H1 (cell line): Measurements from ENCODE around the gene RNU4-1. TPM values are rescaled to one million over a fixed set of nuclear protein-coding genes. Genes with fewer than 3 reads are reported as not detected.

ENCODE experiments used
- CTCF ChIA-PET: fragments of 300-600 bp; sonication (Branson Sonifier 250); formaldehyde crosslinking; loops from one replicate; lab custom pipeline; 2021; ENCODE audit not compliant: partially characterized antibody; lab: Charles Lee
- POLR2A ChIA-PET: fragments of 300-600 bp; sonication (Branson Sonifier 250); formaldehyde crosslinking; loops from one replicate; lab custom pipeline; 2021; ENCODE audit warnings: inconsistent platforms; ENCODE audit not compliant: partially characterized antibody; lab: Charles Lee
- DNase-seq, 2 experiments: peaks; one replicate each; pipeline versions ENCODE4 v3.0.0 to v3.0.0-alpha.2; 2010 to 2022; ENCODE audit warnings: low spot score in 2 of 2, low read depth in 1 of 2, mixed read lengths in 1 of 2
- FAIRE-seq: peaks from 2 replicates; lab custom pipeline; 2011; peaks lifted over from hg19 to GRCh38; lab: Jason Lieb, UNC
- H2AFZ ChIP-seq: 2 replicates; pipeline ENCODE4 v1.8.1; 2012; ENCODE audit warnings: low read length, inconsistent platforms
- H2AK5ac ChIP-seq: 2 replicates; pipeline ENCODE4 v1.6.1; 2013; ENCODE audit warnings: low read depth, low read length
- H2BK120ac ChIP-seq: replicated peaks from 2 replicates; pipeline ENCODE3; 2013; ENCODE audit warnings: low read depth, low read length, inconsistent platforms
- H2BK12ac ChIP-seq: 2 replicates; pipeline ENCODE4 v1.6.1; 2013; ENCODE audit warnings: low read depth, low read length
- H2BK15ac ChIP-seq: 2 replicates; pipeline ENCODE4 v1.6.1; 2013; ENCODE audit warnings: low read length
- H2BK20ac ChIP-seq: 2 replicates; pipeline ENCODE4 v1.6.1; 2013; ENCODE audit warnings: low read length
- H2BK5ac ChIP-seq: 2 replicates; pipeline ENCODE4 v1.6.1; 2013; ENCODE audit warnings: low read depth, low read length
- H3K14ac ChIP-seq: 2 replicates; pipeline ENCODE4 v1.6.1; 2013; ENCODE audit warnings: inconsistent platforms; ENCODE audit not compliant: insufficient read length
- H3K18ac ChIP-seq: 2 replicates; pipeline ENCODE4 v1.6.1; 2013; ENCODE audit warnings: low read length; ENCODE audit errors: extremely low read depth
- H3K23ac ChIP-seq: 2 replicates; pipeline ENCODE4 v1.6.1; 2013; ENCODE audit warnings: inconsistent platforms; ENCODE audit not compliant: insufficient read length
- H3K23me2 ChIP-seq: 2 replicates; pipeline ENCODE4 v1.6.1; 2013; ENCODE audit warnings: low read depth, low read length
- H3K27ac ChIP-seq: 2 replicates; pipeline ENCODE4 v1.6.1; 2011; ENCODE audit warnings: low read depth, low read length, inconsistent platforms
- H3K27me3 ChIP-seq, 4 experiments: replicated peaks in 1 of 4; 1 replicate in 1 of 4; 2 replicates in 3 of 4; pipeline versions ENCODE4 v1.6.1 to v1.8.1; 2011 to 2013; ENCODE audit warnings: low read length in 3 of 4, mild to moderate bottlenecking in 3 of 4, inconsistent platforms in 2 of 4, mixed read lengths in 2 of 4, moderate library complexity in 1 of 4; ENCODE audit not compliant: control insufficient read depth in 3 of 4, insufficient read depth in 3 of 4; ENCODE audit errors: extremely low read depth in 1 of 4
- H3K36me3 ChIP-seq, 4 experiments: 2 replicates each; pipeline versions ENCODE4 v1.6.1 to v1.8.1; 2011 to 2013; ENCODE audit warnings: mild to moderate bottlenecking in 4 of 4, low read length in 3 of 4, moderate library complexity in 2 of 4, control low read depth in 1 of 4, inconsistent platforms in 1 of 4; ENCODE audit not compliant: insufficient read depth in 4 of 4, control insufficient read depth in 2 of 4
- H3K4ac ChIP-seq: replicated peaks from 2 replicates; pipeline ENCODE3; 2013; ENCODE audit warnings: low read length, low read depth, mixed read lengths, inconsistent platforms; ENCODE audit not compliant: insufficient read length
- H3K4me1 ChIP-seq, 4 experiments: replicated peaks in 1 of 4; 1 replicate in 1 of 4; 2 replicates in 3 of 4; pipeline versions ENCODE4 v1.6.1 to v1.8.1; 2011 to 2013; ENCODE audit warnings: low read length in 3 of 4, inconsistent platforms in 2 of 4, mixed read lengths in 1 of 4; ENCODE audit not compliant: insufficient read depth in 4 of 4, control insufficient read depth in 3 of 4
- H3K4me2 ChIP-seq, 2 experiments: 2 replicates each; pipeline versions ENCODE4 v1.6.1 to v1.8.1; 2011 to 2013; ENCODE audit warnings: low read depth in 2 of 2, low read length in 2 of 2, control low read depth in 1 of 2, inconsistent platforms in 1 of 2, mild to moderate bottlenecking in 1 of 2; ENCODE audit not compliant: insufficient read depth in 1 of 2
- H3K4me3 ChIP-seq, 4 experiments: fragments of 200-600, 300-600 bp in 1 of 4; sonication (generic), shearing (Covaris generic), sonication (Bioruptor Twin) in 1 of 4; 2 replicates each; pipeline versions ENCODE4 v1.5.1 to v1.8.1; 2011 to 2016; ENCODE audit warnings: low read length in 4 of 4, low read depth in 3 of 4, control low read depth in 2 of 4, inconsistent platforms in 2 of 4, mild to moderate bottlenecking in 2 of 4, mixed read lengths in 1 of 4, moderate library complexity in 1 of 4; ENCODE audit not compliant: insufficient read depth in 2 of 4; ENCODE audit errors: extremely low read depth in 1 of 4
- H3K56ac ChIP-seq: replicated peaks from 2 replicates; pipeline ENCODE3; 2013; ENCODE audit warnings: low read depth, mild to moderate bottlenecking, mixed read lengths, low read length, inconsistent platforms; ENCODE audit not compliant: insufficient read length
- H3K79me1 ChIP-seq: 2 replicates; pipeline ENCODE4 v1.6.1; 2013; ENCODE audit warnings: low read depth, low read length, control low read depth
- H3K79me2 ChIP-seq, 2 experiments: 2 replicates each; pipeline versions ENCODE4 v1.6.1 to v1.8.1; 2012 to 2013; ENCODE audit warnings: low read length in 2 of 2, mild to moderate bottlenecking in 2 of 2, inconsistent platforms in 1 of 2; ENCODE audit not compliant: insufficient read depth in 2 of 2, control insufficient read depth in 1 of 2
- H3K9ac ChIP-seq, 4 experiments: replicated peaks in 1 of 4; 1 replicate in 1 of 4; 2 replicates in 3 of 4; pipeline versions ENCODE4 v1.6.1 to v1.8.1; 2011 to 2013; ENCODE audit warnings: low read depth in 3 of 4, low read length in 3 of 4, control low read depth in 2 of 4, mild to moderate bottlenecking in 2 of 4, moderate library complexity in 2 of 4, inconsistent platforms in 1 of 4; ENCODE audit errors: extremely low read depth in 1 of 4
- H3K9me3 ChIP-seq, 2 experiments: 2 replicates each; pipeline versions ENCODE4 v1.6.1 to v1.8.1; 2012 to 2013; ENCODE audit warnings: mild to moderate bottlenecking in 2 of 2, moderate library complexity in 2 of 2, control low read depth in 1 of 2, inconsistent platforms in 1 of 2, low read depth in 1 of 2, low read length in 1 of 2, mixed read lengths in 1 of 2; ENCODE audit not compliant: insufficient read depth in 2 of 2
- H4K20me1 ChIP-seq, 2 experiments: replicated peaks in 1 of 2; 2 replicates each; pipeline versions ENCODE3 to v1.8.1; 2011 to 2013; ENCODE audit warnings: inconsistent platforms in 2 of 2, low read length in 2 of 2, mild to moderate bottlenecking in 1 of 2; ENCODE audit not compliant: insufficient read depth in 2 of 2, control insufficient read depth in 1 of 2
- H4K5ac ChIP-seq: 2 replicates; pipeline ENCODE4 v1.6.1; 2013; ENCODE audit warnings: low read length, low read depth, mixed read lengths, inconsistent platforms; ENCODE audit not compliant: insufficient read length
- H4K8ac ChIP-seq: 2 replicates; pipeline ENCODE4 v1.8.0; 2013; ENCODE audit warnings: mild to moderate bottlenecking, moderate library complexity, low read length, inconsistent platforms; ENCODE audit not compliant: insufficient read depth; ENCODE audit errors: extremely low read depth
- H4K91ac ChIP-seq: replicated peaks from 2 replicates; pipeline ENCODE3; 2013; ENCODE audit warnings: low read length, mixed read lengths, inconsistent platforms; ENCODE audit not compliant: insufficient read length
- BCL11A ChIP-seq, 2 experiments: IDR thresholded peaks; one replicate each; pipeline ENCODE4 v1.6.1; 2011; ENCODE audit warnings: low read depth in 2 of 2, low read length in 2 of 2, mild to moderate bottlenecking in 2 of 2
- CHD1 ChIP-seq: IDR thresholded peaks from 2 replicates; pipeline ENCODE4 v1.6.1; 2012; ENCODE audit warnings: low read depth, low read length, improper control_type of control experiment
- EP300 ChIP-seq, 2 experiments: IDR thresholded peaks; 1 replicate in 1 of 2; 2 replicates in 1 of 2; pipeline ENCODE4 v1.6.1; 2011 to 2012; ENCODE audit warnings: low read depth in 2 of 2, low read length in 2 of 2, mild to moderate bottlenecking in 2 of 2, borderline replicate concordance in 1 of 2, inconsistent platforms in 1 of 2, moderate library complexity in 1 of 2
- KDM4A ChIP-seq: IDR thresholded peaks from one replicate; pipeline ENCODE4 v1.7.1; 2012; ENCODE audit warnings: low read depth, mild to moderate bottlenecking, moderate library complexity, low read length, inconsistent platforms; ENCODE audit not compliant: severe bottlenecking
- PHF8 ChIP-seq: fragments of 200-600 bp; sonication (generic); conservative IDR thresholded peaks from 2 replicates; pipeline ENCODE4 v1.7.1; 2012; ENCODE audit warnings: low read depth, mild to moderate bottlenecking, inconsistent platforms, low read length, moderate library complexity
- POU5F1 ChIP-seq: IDR thresholded peaks from 2 replicates; pipeline ENCODE4 v1.6.1; 2011; ENCODE audit warnings: low read depth, mild to moderate bottlenecking, low read length, moderate library complexity
- RAD21 ChIP-seq, 2 experiments: IDR thresholded peaks in 1 of 2; conservative IDR thresholded peaks in 1 of 2; 2 replicates each; pipeline ENCODE4 v1.6.1; 2011; ENCODE audit warnings: low read depth in 2 of 2, low read length in 2 of 2, improper control_type of control experiment in 1 of 2, inconsistent platforms in 1 of 2, mild to moderate bottlenecking in 1 of 2, moderate library complexity in 1 of 2
- TBP ChIP-seq: IDR thresholded peaks from 2 replicates; pipeline ENCODE4 v1.6.1; 2011; ENCODE audit warnings: low read depth, low read length, improper control_type of control experiment
- WGBS, 2 experiments: shearing (Covaris generic) in 1 of 2; methylation state at CpG; one replicate each; pipeline versions ENCODE4 v1.1.6 to v1.1.7; 2013 to 2015; ENCODE audit warnings: low lambda C conversion rate in 2 of 2, mixed read lengths in 2 of 2, inconsistent platforms in 1 of 2, low coverage in 1 of 2, missing lambda C conversion rate in 1 of 2; ENCODE audit not compliant: insufficient replicate concordance in 2 of 2, insufficient coverage in 1 of 2, insufficient read length in 1 of 2; ENCODE audit errors: extremely low coverage in 1 of 2, missing lambda C conversion rate in 1 of 2; 5-methylcytosine and 5-hydroxymethylcytosine counted together
- polyA plus RNA-seq, 7 experiments: library from polyadenylated mRNA; depleted of rRNA in 3 of 7; stranded (reverse) in 5 of 7; unstranded in 2 of 7; fragments of >200 nt in 5 of 7; fragments of 200-250 nt in 2 of 7; gene quantifications; 1 replicate in 5 of 7; 2 replicates in 1 of 7; 4 replicates in 1 of 7; pipeline versions ENCODE4 v1.2.1 to v1.2.3, GENCODE V29; 2011 to 2013; ENCODE audit warnings: missing spikeins in 2 of 7, mixed read lengths in 2 of 7
- total RNA-seq: library from RNA; stranded (reverse); fragmentation: NEBNext Ultra II Directional; extraction: Animal tissue kit (Norgen Biotek cat#: 25700); gene quantifications from 2 replicates; pipeline ENCODE4 v1.2.1, GENCODE V29; 2021
- TF ChIP-seq, protein P1 (sequence below): IDR thresholded peaks from 2 replicates; pipeline ENCODE4 v1.6.1; 2011; ENCODE audit warnings: low read depth, mild to moderate bottlenecking, low read length; ENCODE audit not compliant: insufficient read depth

The RNU4-1 gene
- total and polyA plus RNA-seq, 2 of the 8 experiments (the other 6 are each of a cell fraction or from before 2014, with no cell fraction given), result under 0.01 to 1,424 TPM

GRCh38 chr12:120301962-120302815 lies 9.2 kb upstream of the RNU4-1 start, which contains the start of gene SIRT4:
Gene SIRT4, plus strand, starts transcription at chr12:120302321. Its CDS starts 1,241 bp downstream, at chr12:120303562.
- Histone ChIP-seq H2AFZ (peak within 1 kb of the TSS; percentile 100), H3K14ac (no peak within 1 kb of the TSS), H2BK120ac (no peak within 1 kb of the TSS), H3K27ac (peak within 1 kb of the TSS; percentile 84), H3K4me1 (no peaks in the 10 kb centered on the region), H4K5ac (no peak within 1 kb of the TSS), H3K79me1 (no peaks in the 10 kb centered on the region), H2AK5ac (no peak within 1 kb of the TSS), H2BK5ac (peak within 1 kb of the TSS; percentile 41; the same call in 1 of the 2 replicates), H3K18ac (peak within 1 kb of the TSS; percentile 64; the same call in 1 of the 2 replicates), H3K23ac (no peak within 1 kb of the TSS), H3K36me3 (no peaks in the 10 kb centered on the region), H4K8ac (no peak within 1 kb of the TSS), H2BK15ac (no peak within 1 kb of the TSS), H3K4ac (no peak within 1 kb of the TSS), H3K56ac (no peak within 1 kb of the TSS), H3K23me2 (peaks cover 5% of the 10 kb centered on the region), H3K4me3 (peak within 1 kb of the TSS; percentile 79 to 98 (median 88)), H3K9me3 (no peaks in the 10 kb centered on the region), H4K91ac (no peak within 1 kb of the TSS), H3K27me3 (no peaks in the 10 kb centered on the region), H2BK12ac (no peak within 1 kb of the TSS), H3K4me2 (peak within 1 kb of the TSS; percentile 86 to 88), H3K9ac (peak within 1 kb of the TSS in 3 of 4 experiments; percentile 60 to 97 (median 82); a peak in 6 of 7 replicates), H2BK20ac (no peak within 1 kb of the TSS), H3K79me2 (no peaks in the 10 kb centered on the region), H4K20me1 (no peaks in the 10 kb centered on the region)
- ChIA-PET POLR2A (interaction anchor here (0.6 to 4.7 kb wide), 14 partner anchors 10 to 177 kb away, joined by 3 to 131 read pairs (median 3); partner anchors contain the start of genes RNU4-1, RNU4-2 and RPLP0), CTCF (interaction anchor here (0.8 to 7.2 kb wide), 24 partner anchors 9 to 230 kb away, joined by 3 to 109 read pairs (median 4); partner anchors contain the start of genes PXN and RNU4-1)
- FAIRE-seq (peak; percentile 93), DNase-seq (peak in 1 of 2 experiments; percentile 87)
- whole genome bisulfite sequencing, 2 experiments, result 17% methylated on average over 30 of the region's 31 CpGs; no CpG with 5 or more reads in 1 of the 2 experiments
- peak; percentile 36; the same call in 1 of the 2 replicates for TF ChIP-seq PHF8
- TF ChIP-seq KDM4A, result peak; percentile 75
- TF ChIP-seq, protein P1, sequence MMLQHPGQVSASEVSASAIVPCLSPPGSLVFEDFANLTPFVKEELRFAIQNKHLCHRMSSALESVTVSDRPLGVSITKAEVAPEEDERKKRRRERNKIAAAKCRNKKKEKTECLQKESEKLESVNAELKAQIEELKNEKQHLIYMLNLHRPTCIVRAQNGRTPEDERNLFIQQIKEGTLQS, result peak; percentile 32; the same call in 1 of the 2 replicates
- peak; percentile 83; the same call in 1 of the 2 replicates for TF ChIP-seq CHD1
- 0 out of 2 replicates have a peak, but pooled peaks have one; percentile 23 for TF ChIP-seq TBP
- TF ChIP-seq BCL11A (IDR thresholded peaks at IDR 0.05; ENCODE audit: low read depth in 2 of 2, low read length in 2 of 2), result no peak
- peak in 1 of 2 experiments; percentile 88; a peak in 1 of 3 replicates for TF ChIP-seq EP300 (IDR thresholded peaks at IDR 0.05; ENCODE audit: borderline replicate concordance in 1 of 2, low read depth in 2 of 2, low read length in 2 of 2)
- peak in 1 of 2 experiments; percentile 26; a peak in 1 of 4 replicates for TF ChIP-seq RAD21 (IDR thresholded peaks at IDR 0.05 in 1 of 2, conservative IDR thresholded peaks at IDR 0.05 in 1 of 2; ENCODE audit: low read depth in 2 of 2, low read length in 2 of 2)
- no peak for TF ChIP-seq POU5F1
